ENCODE measurements around the gene ALOX5.
"Not testable (repeated sequence)": the region's sequence is repeated elsewhere in the genome, so short reads cannot be mapped to it uniquely, and the experiment has no call there.

Gene ALOX5

GRCh38 chr10:45375101-45375500, 1.1 kb downstream of the ALOX5 start:
- DNase-seq, result no peak

- DNase-seq, result no peak
Observed at GRCh38 chr10:45375716-45376231, 1.8 kb downstream of the ALOX5 start.

- DNase-seq, result no peak
Observed at GRCh38 chr10:45376371-45376801, 2.4 kb downstream of the ALOX5 start.

GRCh38 chr10:45377321-45377720, 3.3 kb downstream of the ALOX5 start:
- DNase-seq, result no peak

- no peak for DNase-seq
Observed at GRCh38 chr10:45377858-45378257, 3.8 kb downstream of the ALOX5 start.

- DNase-seq, result peak; percentile 59
Observed at GRCh38 chr10:45378914-45379726, 5.1 kb downstream of the ALOX5 start.

- DNase-seq, result peak; percentile 68
Observed at GRCh38 chr10:45379891-45380540, 6.0 kb downstream of the ALOX5 start.

GRCh38 chr10:45380903-45381620, 7.0 kb downstream of the ALOX5 start:
- peak; percentile 65 for DNase-seq

GRCh38 chr10:45382591-45382990, 8.6 kb downstream of the ALOX5 start:
- no peak for DNase-seq

GRCh38 chr10:45383682-45384330, 9.8 kb downstream of the ALOX5 start:
- no peak for DNase-seq

- no peak for DNase-seq
Observed at GRCh38 chr10:45386657-45387056, 12.6 kb downstream of the ALOX5 start.

- no peak for DNase-seq
Observed at GRCh38 chr10:45387096-45387893, 13.3 kb downstream of the ALOX5 start.

GRCh38 chr10:45389671-45390070, 15.7 kb downstream of the ALOX5 start:
- not testable (repeated sequence) for DNase-seq

- not testable (repeated sequence) for DNase-seq
Observed at GRCh38 chr10:45391636-45392035, 17.6 kb downstream of the ALOX5 start.

- no peak for DNase-seq
Observed at GRCh38 chr10:45395554-45395953, 21.5 kb downstream of the ALOX5 start.

- no peak for DNase-seq
Observed at GRCh38 chr10:45398595-45398994, 24.6 kb downstream of the ALOX5 start.

GRCh38 chr10:45399113-45399512, 25.1 kb downstream of the ALOX5 start:
- DNase-seq, result no peak

- no peak for DNase-seq
Observed at GRCh38 chr10:45403151-45403550, 29.1 kb downstream of the ALOX5 start.

GRCh38 chr10:45404087-45404769, 30.2 kb downstream of the ALOX5 start:
- DNase-seq, result peak; percentile 46

GRCh38 chr10:45404770-45405120, 30.7 kb downstream of the ALOX5 start:
- no peak for DNase-seq

GRCh38 chr10:45407542-45407941, 33.5 kb downstream of the ALOX5 start:
- no peak for DNase-seq
